Measurements from ENCODE around the gene NTF4.

NTF4 gene

DNA sequence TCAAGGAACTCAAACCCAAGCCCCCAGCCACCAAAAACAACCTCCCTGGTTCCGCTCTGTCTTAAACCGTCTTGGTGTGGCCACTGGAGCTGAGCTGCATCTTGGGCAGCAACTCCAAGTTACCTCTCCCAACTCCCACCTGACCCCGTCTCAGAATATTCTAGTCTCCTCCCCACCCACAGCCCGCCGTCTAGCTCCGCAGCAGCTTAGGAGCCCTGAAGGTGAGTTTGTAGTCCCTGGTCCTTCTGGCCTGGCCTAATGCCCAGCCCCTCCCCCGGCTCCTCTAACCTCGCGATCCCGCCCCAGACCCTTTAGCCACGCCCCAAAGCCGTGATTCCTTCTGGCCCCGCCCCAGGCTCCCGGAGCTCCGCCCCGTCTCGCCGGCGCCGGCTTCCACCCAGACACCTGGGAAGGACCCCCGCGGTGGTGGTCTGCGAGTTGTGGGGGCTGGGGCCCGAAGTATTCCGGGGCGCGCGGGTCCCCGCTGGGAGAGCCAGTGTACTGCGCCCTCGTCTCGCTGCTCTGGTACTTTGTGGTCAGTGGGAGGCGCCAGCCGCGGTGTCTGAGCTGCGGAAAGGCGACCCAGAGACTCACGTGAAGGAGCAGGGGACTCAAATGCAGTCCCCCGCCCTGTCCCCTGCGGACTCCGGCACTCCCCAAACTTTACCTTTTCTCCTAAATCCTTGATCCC lies 45.2 kb downstream of the NTF4 start:
- DNase-seq = peak; percentile 86

DNA sequence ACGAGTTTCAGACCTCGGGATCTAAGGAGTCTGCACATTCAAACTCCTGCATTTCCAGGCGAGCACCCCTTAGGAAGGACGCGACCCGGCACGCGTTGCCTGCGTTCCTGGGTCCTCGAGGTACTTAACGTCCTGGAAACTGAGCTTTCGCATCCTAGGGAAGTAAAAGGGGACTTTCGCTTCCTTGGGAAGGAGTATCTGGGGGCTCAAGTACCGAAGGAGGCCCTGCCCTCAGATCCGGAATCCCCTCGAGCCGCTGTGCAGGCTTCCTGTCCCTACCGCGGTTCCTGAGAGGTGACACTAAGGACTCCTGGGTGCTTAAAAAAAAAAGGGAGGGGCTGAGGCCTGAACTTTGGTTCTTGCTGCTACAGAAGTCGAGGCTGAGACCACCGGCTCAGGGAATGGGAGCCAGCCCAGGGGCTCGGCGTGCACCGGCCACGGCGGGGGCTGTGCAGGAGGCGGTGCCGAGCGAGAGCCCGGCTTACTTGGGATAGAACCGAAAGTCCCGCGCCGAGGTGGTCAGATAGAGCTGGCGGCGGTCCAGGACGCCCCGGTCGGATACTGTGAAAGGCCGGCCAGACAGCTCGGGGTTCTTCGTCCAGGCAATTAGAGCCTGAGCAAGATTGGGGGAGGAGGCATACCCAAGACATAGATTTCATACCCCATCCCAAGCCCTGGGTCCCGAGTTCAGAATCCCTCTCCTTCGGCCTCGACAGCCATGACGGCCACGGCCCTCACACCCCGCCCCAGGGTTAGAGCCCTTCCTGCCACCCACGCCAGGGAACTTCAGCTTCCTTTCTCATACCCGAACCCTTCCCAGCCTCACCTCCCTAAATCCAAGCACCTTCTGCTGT lies 46.0 kb downstream of the NTF4 start:
- peak; percentile 72 for DNase-seq

DNA sequence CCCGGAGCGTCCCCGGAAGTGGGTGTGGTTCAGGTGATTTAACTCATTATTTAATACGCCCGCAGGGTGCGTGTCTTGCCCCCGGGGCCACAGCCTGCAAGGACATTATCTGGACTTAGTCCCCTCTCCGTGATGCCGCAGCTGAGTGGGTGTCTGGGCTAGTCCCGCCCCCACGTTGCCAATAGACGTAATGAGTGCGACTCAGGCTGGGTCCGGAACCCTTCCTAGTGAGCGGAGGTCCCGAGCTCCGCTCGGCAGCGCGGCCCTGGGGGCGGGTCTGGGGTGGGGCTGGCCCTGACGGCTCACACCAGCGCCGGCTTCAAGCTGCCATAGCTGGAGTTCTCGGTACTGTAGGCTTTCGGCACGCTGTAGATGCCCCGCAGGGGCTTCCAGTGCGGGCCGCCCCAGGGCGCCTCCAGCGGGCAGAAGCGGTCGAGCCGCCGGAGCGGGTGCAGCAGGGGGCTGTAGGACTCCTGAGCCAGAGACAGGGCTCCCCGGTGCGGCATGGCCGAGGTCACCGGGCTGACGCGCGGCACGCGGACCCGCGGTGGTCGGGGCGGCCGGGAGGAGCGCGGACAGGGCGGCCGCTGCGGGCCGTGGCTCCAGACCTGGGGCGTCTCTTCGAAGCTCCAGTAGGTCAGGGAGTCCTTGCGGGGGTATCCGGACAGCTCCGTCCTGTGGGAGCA lies 46.8 kb downstream of the NTF4 start:
- peak; percentile 86 for DNase-seq

DNA sequence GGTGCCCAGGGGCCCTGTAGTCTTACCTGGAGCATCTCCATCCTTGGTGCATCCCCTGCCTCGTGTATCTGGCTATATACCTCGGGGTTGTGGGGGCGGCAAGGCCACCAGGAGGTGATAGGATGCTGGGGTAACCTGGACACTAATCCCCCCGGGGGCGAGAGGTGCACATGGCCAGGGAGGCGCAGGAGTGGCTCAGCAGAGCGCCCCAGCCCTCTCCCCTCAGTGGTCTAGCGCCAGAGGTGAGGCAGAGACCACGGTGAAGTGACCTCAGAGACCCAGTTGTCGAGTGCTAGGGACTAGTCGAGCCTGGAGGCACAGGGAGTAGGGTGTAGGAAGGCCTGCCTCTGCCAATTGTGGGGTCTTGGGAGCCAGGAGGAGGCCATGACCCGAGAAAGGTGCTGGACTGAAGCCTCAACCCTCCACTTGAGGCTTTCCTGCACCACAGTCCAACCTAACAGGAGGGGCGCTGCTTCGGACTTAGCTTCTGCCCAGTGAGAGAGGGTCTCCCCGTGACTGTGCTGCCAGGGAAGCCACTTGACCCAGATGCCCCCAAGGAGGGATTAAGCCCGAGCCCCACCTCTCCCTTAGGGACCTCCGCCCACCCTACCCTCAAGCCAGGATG lies 47.5 kb downstream of the NTF4 start, which contains the start of gene LHB:
LHB (minus strand) TSS at position 51 of the 625 bp plus-strand sequence; CDS start at position 41, 10 bp downstream.
- no peak for DNase-seq

DNA sequence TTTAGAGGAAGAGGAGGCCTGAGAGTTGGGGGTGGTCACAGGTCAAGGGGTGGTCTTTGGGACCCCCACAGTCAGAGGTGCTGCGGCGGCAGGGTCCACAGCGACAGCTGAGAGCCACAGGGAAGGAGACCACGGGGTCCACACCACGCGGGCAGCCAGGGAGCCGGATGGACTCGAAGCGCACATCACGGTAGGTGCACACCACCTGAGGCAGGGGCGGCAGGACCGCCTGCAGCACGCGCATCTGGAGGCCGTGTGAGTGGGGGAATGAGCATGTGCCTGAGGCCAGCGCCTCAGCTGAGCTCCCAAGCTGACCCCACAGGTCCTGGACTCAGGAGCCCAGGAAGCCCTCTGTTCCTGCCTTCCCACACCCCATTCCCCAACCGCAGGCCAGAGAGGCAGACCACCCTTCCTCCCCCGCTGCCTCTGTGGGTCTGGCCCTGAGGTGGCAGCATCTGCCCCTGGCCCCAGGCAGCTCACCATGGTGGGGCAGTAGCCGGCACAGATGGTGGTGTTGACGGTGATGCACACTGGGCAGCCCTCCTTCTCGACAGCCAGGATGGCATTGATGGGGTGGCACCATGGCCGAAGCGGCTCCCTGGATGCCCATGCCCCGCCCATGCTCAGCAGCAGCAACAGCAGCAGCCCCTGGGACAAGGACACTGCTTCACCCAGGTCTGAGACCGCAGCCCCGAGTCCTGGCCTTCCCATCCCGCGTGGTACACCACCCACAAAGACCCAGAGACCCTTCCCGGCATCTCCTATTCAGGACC lies 48.4 kb downstream of the NTF4 start:
- no peak for DNase-seq

DNA sequence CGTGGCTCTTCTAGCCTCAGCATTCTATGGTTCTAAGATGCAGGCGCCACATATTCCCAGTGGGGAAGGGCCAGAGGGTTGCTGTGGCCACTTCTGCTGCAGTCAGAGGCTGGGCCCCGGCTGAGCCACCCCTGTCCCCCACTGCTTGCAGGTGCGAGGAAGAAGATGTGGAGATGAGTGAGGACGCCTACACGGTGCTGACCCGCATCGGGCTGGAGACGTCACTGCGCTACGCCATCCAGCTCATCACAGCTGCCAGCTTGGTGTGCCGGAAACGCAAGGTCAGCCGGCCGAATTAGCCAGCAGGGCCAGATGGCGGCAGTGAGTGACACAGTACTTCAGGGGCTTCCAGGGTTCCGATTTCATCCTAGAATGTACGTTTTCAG lies 49.8 kb downstream of the NTF4 start:
- no peak for DNase-seq

DNA sequence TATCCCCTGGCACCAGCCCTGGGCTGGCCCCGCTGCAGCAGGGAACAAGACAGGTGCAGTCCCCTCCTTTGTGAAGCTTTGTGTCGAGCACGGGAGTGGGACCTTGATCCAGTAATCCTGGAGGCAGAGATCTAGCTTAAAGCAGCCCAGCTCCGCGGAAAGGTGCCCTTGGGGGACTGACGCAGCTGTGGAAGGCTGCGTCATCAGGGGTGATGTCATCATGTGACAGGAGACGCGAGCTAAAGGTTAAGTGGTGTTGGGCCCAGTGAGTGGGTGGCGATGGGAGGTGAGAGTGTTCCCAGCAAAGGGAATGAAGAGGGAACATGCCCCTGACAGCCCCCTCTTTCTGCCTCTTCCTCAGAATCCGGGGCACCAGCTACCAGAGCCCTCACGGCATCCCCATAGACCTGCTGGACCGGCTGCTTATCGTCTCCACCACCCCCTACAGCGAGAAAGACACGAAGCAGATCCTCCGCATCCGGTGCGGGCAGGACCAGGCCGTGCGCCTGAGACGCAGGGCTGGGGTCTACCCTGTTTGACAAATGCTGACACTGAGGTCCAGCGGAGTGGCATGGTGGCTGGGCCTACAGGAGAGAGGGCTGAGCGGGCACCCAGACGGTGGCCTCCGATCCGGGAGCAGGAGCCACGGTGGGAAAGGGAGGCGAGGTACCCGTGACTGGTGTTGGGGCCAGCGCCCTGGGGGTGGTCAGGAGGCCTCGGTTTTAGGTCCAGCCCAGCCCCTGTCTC lies 50.3 kb downstream of the NTF4 start:
- DNase-seq = no peak

DNA sequence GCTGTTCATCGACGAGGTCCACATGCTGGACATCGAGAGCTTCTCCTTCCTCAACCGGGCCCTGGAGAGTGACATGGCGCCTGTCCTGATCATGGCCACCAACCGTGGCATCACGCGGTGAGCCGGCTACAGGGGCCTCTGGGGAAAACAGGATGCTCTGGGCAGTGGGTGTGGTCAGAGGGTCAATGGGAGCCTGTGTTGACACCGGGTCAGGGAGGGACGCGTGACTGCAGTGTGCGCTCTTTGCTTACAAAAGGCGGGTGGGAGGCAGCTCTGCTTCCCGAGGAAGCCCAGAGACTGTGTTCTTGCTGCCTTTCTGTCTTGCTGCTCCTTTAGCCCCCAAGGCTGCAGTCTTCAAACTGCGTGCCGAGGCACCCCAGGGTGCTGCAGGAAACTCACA lies 53.4 kb downstream of the NTF4 start:
- DNase-seq = no peak

All from activated CD8-positive, alpha-beta memory T cell treated with anti-CD3 and anti-CD28 coated beads for 24 hours (primary cell).